ENCODE measurements around the gene HEG1.
"Not testable (repeated sequence)": the region's sequence is repeated elsewhere in the genome, so short reads cannot be mapped to it uniquely, and the experiment has no call there.

HEG1 gene

DNA sequence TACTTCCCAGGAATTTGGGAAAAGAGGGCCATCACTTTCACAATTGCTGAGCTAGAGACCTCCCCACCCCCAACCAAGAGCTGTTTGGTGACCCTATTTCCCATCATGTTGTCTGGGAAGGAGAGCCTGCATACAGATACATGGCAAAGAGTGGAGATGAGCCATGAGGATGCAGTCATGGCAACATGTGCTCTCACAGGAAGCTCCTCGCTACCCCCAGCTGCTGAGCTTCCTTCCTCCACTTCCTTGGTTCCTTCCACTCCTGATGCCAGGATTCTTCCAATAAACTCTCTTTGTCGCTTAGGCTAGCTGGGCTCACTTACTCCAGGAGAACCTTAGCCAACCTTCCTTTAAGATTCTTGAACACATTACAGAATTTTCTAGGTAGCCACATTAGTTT is 72.9 kb downstream of the HEG1 start:
- no peak for DNase-seq

DNA sequence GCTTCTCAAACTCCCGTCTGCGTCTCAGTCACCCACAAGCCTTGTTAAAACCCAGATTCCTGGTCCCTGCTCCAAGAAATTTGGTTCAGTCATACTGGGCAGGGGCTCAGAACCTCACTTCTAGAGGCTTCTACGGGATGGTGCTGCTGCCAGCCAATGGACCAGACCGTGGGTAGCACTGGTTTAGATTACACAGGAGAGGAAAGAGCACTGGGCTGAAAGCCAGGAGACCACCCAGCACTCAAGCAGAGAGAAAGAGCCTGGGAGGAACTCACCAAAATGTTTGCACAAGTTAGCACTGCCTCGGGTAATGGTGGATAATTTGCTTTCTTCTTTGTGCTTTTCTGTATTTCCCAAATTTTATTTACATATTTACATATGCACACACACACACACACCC is 74.3 kb downstream of the HEG1 start:
- no peak for DNase-seq

DNA sequence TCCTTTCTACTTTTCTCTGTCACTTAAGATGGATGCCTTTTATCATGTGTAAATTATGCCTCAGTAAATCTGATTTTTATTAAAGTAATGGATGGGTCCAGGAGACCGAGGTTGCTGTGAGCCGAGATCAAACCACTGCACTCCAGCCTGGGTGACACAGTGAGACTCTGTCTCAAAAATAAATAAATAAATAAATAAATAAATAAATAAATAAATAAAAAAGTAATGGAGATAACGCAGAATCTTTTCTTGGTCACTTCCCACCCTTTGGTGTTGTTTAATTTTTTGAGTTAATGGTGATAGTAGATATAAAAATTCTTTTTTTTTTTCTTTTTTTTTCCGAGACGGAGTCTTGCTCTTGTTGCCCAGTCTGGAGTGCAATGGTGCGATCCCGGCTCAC is 77.2 kb downstream of the HEG1 start:
- no peak for DNase-seq

DNA sequence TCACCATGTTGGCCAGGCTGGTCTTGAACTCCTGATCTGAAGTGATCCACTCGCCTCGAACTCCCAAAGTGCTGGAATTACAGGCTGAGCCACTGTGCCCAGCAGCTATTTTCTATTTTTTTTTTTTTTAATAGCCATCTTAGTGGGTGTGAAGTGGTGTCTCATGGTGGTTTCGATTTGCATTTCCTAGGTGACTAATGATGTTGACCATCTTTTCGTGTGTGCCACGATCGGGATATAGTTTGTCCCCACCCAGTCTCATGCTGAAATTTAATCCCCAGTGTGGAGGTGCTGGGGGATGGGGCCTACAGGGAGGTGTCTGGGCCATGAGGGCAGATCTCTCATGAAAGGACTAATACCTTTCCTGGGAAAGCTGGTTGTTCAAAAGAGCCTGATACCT is 79.4 kb downstream of the HEG1 start:
- no peak for DNase-seq

DNA sequence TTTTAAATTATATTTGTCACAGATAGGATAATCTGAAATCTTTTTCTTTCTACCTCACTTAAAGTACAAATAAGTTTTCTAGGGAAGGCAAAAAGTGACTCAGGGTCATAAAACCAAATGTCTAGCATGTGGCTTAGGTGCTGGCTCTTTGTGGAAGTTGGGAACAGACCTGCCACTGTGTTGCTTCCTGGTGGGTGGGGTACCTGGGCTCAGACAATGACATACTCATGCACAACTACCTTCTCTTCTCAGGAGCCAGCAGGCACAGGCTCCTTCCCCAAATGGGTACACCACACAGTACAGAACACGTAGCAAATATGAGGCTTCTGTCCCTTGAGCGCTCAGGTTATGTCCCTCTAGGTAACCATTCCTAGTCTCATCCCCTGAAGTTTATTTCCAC is 81.1 kb downstream of the HEG1 start:
- DNase-seq, result no peak

DNA sequence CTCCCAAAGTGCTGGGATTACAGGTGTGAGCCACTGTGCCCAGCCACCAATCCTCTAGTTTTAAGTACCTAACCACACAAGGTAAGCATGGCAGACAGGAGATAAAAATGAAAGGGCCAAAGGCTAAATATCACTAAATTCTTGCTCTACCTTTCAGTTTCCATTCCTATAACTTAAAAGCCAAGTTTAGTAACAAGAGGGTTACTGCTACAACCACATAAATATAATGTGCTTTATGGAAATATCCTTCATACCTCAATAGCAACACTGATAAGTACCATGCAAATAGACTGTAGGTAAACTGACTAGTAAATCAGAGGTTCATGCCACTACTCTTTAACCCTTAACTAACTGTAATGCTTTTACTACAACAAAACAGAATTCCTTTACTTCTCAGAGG is 82.5 kb downstream of the HEG1 start:
- DNase-seq, result no peak

DNA sequence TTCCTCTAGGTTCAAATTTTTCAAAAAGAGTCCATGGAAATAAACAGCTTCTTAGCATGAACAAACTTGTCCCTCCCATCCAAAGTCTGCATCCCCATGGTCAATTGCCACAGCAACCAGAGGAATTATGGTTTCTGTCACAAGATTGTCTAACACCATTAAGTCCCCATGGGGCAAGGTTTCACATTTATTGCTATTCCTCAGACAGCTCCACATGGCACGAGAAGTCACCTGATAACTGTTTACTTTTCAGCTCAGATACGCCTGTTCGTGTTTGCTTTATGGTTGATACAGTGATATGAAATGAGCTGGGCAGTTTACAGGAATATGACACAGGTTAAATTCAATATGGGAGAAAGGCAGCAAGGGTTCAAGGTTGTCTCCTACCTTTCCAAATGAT is 83.3 kb downstream of the HEG1 start:
- no peak for DNase-seq

DNA sequence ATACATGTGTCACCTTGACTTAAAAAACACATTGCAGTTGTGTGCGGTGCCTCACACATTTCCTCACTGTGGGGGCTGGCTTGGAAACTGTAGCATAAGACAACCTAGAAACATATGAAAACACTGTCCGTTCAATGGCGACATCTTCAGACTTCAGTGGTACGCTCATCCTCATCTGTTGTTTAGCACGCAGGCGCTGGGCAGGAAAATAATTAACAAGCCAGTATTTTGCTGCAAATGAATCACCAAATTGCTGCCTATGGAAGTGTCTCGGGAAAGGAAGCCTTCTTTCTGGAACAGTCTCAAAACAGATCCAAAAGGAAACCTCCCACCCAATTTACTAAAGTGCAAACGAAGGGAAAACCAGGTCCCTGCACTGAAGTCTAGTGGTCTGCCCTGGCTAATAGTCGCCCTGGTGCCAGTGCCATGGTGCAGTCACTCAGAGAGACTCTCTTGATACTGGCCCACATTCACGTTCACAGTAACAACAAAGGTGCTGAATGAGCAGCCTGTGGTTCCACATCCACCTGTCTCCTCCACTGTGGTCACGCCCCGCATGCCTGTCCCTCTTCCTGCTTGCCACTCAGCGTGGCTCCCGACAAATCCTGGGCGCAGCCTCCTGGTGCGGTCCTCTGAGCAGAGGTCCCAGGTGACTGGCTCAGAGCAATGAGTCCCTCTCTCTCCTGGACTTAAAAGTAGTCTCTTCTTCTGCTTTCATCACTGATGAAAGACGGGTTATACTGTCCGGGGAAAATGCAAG is 85.7 kb downstream of the HEG1 start:
- no peak for DNase-seq

DNA sequence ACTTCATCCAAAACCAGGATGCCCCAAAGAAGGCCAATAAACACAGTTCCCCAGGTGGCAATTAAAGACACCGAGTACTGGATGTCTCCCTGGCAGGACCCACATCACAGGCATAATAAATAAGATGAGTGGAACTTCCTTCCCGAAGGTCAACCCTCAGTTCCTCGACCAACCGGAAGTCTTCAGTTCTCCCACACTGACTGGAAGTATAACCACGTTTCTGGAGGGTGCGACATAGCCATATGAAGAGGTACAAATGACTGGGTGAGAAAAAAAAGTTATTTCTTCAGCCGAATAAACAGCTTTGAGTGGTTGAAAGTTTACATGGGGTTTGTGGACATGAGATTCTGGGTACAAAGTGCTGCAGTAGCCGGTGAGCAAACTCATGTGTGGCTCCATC is 86.6 kb downstream of the HEG1 start:
- DNase-seq, result no peak

DNA sequence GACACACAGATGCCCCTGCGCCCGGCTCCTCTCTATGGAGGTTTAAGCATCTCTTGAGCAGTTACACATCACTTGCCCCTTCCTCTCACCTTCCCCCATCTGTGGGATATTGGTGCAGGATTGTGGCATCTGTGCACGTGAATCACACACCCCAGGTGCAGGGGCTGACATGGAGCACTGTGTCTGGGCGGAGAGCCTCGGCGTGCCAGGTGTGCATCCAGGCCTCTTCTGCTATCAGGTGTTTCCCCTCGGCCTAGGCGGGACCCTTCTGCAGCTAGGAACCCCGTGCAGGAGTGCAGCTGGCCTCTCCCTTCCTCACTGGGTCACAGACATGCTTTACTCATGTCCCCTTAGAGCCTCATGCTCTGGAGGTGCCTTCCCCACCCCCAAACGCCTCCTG is 87.8 kb downstream of the HEG1 start:
- no peak for DNase-seq

DNA sequence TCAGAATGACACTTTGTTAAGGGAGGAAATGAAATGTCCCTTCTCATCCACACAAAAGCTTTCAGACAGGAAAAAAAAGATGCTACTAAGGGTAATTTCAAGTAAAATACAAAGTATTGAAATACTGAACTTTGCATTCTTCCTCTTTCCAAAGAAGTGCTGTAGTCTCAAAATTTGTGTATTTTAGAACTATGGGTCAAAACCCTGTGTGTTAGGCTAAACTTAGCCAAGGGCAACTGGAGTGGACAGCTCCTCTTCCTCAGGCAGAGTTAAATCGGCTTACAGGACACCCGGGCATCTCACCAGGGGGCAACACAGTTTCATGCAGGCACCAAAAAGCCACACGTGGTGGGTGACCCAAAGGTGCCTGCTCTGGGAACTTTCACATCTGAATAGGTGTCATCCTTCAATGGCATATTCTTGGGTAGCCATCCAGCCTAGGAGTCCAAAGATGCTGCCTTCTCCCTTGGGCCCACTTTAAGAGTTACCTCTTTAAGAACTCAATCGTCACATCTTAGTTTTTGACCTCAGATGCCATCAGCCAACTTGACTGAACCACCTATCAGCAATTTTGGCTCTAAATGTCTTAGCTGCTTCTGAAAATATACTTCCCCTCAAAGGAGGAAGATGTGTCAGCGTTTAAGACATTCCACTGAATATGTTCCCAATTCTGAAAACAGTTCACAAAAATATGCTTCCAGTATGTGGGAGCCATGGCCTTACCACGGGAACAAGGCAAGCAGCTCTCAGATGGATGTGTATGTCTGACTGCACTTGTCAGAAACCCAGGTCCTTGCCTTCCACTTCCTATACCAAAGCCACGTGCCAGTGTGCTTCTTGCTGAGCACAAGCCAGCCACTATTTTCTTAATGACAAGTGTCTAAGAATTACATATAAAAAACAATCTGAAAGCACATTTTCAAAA is 89.0 kb downstream of the HEG1 start:
- DNase-seq, result no peak

DNA sequence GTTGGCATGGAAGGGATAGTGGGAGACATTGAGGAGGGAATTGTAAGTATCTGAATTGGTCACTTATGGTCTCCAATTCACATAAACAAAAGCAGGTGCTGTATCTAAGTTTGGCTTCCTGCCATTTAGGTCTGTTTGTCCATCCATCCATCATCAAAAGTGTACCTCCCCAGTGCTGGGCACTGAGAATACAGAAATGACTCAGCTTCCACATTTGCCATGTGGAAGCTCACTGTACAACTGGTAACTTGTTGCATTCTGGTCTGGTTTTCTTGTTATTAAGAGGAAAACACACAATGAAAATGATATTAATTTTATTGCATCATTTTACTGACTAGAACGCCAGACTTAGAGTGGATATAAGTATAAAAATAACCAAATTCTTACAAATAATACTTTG is 90.4 kb downstream of the HEG1 start:
- DNase-seq, result no peak

DNA sequence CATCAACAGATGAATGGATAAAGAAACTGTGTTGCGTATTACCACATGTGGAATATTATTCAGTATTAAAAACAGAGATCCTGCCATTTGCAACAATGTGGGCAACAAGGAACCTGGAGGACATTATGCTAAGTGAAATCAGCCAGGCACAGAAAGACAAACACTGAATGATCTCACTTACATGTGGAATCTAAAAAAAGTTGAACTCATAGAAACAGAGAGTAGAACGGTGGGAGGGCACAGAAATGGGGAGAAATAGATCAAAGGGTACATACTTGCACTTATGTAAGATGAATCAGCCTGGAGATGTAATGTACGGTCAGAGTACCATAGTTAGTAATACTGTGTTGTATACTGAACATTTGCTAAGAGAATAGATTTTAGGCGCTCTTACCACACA is 91.4 kb downstream of the HEG1 start:
- peak; percentile 17 for DNase-seq

DNA sequence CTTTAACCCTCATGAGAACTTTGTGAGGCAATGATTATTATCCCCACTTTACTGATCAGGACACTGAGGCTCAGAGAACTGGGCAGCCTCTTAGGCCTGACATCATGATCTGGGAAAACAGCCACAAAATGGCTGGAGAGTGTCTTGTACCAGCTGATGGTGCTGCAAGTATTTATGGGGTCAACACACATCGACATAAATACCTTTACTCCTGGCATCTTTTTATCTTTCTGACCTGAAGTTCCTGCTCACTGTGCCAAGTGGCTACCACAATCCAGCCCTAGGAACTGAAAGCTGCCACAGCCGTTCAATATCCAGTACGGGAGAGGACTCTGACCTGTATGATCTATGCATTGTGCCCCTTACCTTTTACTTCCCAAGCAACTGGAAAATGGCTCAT is 92.0 kb downstream of the HEG1 start:
- no peak for DNase-seq

DNA sequence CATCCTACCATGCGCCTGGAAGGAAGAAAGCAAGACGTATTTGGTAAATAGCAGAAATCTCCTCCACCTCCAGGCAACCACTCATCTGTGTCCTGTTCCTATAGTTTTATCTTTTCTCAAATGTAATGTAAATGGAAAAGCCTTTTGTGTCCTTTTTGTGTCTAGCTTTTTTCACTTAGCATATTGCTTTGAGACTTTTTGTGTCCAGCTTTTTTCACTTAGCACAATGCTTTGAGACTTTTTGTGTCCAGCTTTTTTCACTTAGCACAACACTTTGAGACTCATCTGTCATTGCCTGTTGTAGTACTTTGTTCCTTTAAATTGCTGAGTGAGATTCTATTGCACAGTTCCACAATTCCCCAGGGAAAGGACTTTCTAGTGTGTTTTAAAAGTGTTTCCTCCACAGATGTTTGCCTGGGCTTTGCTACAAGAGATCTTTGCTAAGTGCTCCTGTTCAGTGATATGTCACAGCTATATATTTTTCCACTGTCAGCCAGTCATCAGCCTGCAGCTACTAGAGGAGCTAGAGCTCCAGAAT is 93.3 kb downstream of the HEG1 start:
- no peak for DNase-seq

DNA sequence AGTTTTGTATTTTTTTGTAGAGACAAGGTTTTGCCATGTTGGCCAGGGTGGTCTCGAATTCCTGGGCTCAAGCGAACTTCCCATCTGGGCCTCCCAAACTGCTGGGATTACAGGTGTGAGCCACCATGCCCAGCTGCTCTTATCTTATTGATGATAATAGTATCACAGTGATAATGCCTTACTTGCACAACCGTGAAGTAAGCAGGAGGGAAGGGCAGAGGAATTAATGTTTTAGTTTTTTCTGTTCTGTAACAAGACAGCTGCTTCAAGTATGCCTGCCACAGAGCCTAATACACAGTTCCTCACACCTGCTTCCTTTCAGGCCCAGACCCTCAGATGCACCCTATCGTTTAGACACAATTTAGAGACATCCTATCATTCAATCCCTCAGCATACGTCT is 95.1 kb downstream of the HEG1 start:
- DNase-seq, result no peak

DNA sequence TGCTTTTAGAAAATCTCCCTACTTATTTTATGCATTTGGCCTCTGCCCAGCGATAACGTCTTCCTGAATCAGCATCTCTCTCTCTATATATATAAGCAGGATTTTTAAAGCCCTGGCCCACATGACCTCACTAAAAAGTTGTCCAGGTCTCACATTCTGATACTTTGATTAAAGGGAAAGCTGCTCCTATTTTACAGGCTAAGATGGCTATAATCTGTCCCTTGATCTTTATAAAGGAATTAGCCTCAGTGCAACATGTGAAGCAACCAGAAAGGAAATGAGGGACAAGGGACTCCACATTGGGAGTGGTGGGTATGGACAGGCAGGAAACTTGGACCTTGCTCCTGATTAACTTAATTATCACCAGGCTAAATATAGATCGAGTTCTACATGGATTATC is 95.7 kb downstream of the HEG1 start:
- DNase-seq, result no peak

DNA sequence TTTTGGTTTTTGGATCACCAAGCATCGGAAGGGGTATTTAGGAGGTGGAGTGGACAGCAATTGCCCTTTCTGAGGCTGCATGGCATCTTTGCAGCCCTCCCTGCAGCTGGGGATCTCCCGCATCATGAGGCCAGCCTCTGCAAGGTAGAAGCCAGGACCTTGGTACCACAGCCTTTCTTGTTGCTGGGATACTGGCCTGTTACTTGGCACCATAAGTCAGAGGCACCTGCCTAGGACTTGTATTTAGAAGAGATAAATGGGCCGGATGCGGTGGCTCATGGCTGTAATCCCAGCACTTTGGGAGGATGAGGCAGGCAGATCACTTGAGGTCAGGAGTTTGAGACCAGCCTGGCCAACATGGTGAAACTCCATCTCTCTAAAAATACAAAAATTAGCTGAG is 97.8 kb downstream of the HEG1 start:
- not testable (repeated sequence) for DNase-seq

DNA sequence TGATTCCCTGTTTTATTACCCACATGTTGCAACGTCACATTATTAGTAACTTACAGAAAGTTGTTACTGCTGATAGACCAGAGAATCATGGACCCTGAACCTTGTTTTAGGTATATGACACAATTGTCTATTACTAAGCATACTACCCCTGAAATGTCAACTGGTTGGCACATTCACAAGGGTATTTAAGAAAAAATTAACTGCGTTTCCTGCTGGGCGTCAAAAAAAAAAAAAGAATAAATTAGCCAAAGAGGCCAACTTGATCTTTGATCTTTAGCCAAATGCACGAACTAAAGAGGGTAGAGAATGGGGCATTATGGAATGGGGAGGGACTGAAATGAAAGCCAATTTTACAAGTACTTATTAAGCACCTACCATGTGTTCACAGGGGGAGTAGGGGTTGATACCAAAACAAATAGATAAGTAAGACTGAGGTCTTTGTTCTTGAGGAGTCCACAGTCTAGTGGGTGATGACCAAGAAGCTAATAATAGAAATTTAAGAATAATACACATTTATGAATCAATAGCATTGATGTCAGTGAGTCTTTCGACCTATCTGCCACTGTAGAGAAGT is 103.4 kb downstream of the HEG1 start:
- DNase-seq, result no peak

DNA sequence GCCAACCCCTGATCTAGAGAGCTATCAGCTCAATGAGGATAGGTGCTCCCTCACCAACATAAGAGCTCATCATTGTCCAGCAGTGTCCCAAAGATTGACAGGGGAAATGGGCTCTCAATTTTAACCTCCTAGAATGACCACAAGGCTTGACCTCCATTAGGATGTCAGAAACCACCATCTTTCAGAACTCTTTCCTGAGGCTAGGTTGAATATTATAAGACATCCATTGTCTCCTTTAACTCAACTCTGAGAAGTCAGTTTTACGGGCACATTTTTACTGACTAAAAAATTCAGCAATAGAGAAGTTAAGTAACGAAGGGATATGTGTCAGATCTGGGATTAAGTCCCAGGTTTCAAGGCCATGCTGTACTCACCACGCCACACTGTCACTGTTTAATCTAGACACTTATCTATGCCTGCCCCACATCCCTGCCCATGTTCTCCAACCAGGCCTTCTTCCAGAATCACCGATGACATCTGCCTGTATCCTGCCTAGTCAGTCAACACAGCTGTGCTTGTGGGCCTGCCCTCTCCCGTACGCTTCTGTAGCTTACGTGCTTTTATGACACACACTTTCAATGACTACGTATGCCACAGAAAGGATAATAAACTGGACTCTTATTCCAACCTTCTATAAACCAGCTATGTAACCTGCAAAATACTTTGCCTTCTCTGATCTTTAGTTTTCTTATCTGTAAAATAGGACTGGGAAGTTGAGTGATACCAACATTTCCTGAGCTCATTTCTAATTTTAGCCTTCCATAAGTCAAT is 104.1 kb downstream of the HEG1 start:
- no peak for DNase-seq

DNA sequence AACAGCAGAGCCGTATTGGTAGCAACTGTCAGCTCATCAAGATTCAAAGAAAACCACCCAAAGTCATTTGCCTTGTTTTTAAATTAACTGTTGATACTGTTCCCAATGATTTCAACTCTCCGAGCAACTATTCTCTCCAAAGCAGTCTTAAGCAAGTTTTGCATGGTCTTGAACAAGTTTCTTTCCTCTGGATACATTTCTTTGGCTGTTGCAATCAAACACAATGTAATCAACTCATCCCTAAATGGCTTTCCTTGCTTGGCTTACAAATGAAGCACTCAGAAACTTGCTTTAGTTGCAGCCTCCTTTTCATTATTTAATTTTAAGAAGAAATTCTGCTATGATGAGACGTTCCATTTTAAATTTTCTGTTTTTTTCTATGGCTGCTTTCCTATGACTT is 105.8 kb downstream of the HEG1 start:
- DNase-seq, result no peak

DNA sequence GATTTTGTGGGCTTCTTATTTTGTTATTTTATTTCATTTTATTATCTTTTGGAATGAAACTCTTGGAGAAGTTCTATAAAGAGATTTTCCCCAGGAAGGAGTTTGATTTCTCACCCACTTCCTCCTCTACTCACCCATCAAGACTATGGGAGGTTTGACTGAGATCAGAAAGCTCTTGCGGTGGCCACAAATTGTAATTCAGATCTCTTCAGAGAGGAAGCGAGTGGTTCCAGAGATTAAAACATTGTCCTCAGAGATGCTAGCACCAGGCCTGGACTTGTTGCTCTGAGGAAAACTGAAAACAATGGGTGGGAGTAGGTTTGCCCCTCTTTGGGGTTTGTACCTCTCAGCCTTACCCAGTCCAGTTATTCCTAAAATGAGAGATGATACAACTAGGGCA is 113.2 kb downstream of the HEG1 start:
- DNase-seq, result no peak

DNA sequence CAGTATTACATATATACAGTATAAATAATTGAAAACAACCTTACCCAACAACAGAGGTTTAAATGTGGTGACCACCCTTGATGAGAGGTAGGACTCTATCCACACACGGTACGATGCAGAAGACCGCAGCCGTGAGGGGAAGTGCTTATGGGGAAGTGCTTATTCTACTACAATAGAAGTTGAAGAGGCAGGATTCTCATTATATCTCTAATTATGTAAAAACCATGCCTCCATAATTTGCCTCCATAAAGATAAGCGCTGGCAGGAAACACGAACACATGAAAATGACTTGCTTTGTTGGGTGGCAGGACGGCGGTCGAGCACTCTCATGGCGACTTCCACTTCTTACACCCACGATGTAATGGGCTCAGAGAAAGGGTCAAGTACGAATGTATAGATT is 114.0 kb downstream of the HEG1 start:
- no peak for DNase-seq

Measured in kidney glomerular epithelial cell (primary cell).